ENCODE measurements around the gene ACOXL. TPM values are rescaled to one million over a fixed set of nuclear protein-coding genes. Genes with fewer than 3 reads are reported as not detected.

ACOXL gene
- total and polyA plus RNA-seq, 2 of the 8 experiments (the other 6 are each of a cell fraction or from before 2014, with no cell fraction given), result 11.4 to 20.6 TPM

DNA sequence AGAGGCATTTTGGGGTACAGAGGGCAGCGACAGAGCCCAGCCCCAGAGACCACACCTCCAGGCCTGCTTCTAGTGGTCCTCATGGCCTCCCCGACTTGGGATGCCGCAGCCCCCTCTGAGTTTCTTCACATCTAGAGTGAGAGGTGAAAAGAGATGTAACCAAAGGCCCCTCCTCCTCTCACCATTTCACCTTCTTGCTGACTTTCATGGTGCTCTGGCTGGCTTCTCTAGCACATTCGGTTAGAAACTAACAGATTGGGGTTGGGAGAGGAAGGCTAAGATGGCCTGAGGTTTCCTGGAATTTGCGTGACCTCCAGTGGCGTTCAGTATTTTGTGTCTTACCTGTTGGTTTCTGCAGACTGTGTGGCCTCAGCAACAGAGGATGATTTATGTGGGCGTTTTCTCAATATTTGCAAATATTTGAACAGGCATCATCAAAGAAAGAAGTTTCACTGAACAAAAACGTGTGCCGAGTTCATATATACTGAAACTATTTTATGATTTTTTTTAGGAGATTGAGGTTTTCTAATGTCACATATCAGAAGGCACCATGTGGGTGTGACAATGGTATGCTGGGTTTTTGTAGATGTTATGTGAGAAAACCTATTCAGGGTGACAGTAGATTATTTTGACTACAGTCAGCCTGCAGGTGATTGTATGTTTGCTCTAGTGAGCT, 318.5 kb downstream of the ACOXL start (continued):
- TF ChIP-seq, protein P1, sequence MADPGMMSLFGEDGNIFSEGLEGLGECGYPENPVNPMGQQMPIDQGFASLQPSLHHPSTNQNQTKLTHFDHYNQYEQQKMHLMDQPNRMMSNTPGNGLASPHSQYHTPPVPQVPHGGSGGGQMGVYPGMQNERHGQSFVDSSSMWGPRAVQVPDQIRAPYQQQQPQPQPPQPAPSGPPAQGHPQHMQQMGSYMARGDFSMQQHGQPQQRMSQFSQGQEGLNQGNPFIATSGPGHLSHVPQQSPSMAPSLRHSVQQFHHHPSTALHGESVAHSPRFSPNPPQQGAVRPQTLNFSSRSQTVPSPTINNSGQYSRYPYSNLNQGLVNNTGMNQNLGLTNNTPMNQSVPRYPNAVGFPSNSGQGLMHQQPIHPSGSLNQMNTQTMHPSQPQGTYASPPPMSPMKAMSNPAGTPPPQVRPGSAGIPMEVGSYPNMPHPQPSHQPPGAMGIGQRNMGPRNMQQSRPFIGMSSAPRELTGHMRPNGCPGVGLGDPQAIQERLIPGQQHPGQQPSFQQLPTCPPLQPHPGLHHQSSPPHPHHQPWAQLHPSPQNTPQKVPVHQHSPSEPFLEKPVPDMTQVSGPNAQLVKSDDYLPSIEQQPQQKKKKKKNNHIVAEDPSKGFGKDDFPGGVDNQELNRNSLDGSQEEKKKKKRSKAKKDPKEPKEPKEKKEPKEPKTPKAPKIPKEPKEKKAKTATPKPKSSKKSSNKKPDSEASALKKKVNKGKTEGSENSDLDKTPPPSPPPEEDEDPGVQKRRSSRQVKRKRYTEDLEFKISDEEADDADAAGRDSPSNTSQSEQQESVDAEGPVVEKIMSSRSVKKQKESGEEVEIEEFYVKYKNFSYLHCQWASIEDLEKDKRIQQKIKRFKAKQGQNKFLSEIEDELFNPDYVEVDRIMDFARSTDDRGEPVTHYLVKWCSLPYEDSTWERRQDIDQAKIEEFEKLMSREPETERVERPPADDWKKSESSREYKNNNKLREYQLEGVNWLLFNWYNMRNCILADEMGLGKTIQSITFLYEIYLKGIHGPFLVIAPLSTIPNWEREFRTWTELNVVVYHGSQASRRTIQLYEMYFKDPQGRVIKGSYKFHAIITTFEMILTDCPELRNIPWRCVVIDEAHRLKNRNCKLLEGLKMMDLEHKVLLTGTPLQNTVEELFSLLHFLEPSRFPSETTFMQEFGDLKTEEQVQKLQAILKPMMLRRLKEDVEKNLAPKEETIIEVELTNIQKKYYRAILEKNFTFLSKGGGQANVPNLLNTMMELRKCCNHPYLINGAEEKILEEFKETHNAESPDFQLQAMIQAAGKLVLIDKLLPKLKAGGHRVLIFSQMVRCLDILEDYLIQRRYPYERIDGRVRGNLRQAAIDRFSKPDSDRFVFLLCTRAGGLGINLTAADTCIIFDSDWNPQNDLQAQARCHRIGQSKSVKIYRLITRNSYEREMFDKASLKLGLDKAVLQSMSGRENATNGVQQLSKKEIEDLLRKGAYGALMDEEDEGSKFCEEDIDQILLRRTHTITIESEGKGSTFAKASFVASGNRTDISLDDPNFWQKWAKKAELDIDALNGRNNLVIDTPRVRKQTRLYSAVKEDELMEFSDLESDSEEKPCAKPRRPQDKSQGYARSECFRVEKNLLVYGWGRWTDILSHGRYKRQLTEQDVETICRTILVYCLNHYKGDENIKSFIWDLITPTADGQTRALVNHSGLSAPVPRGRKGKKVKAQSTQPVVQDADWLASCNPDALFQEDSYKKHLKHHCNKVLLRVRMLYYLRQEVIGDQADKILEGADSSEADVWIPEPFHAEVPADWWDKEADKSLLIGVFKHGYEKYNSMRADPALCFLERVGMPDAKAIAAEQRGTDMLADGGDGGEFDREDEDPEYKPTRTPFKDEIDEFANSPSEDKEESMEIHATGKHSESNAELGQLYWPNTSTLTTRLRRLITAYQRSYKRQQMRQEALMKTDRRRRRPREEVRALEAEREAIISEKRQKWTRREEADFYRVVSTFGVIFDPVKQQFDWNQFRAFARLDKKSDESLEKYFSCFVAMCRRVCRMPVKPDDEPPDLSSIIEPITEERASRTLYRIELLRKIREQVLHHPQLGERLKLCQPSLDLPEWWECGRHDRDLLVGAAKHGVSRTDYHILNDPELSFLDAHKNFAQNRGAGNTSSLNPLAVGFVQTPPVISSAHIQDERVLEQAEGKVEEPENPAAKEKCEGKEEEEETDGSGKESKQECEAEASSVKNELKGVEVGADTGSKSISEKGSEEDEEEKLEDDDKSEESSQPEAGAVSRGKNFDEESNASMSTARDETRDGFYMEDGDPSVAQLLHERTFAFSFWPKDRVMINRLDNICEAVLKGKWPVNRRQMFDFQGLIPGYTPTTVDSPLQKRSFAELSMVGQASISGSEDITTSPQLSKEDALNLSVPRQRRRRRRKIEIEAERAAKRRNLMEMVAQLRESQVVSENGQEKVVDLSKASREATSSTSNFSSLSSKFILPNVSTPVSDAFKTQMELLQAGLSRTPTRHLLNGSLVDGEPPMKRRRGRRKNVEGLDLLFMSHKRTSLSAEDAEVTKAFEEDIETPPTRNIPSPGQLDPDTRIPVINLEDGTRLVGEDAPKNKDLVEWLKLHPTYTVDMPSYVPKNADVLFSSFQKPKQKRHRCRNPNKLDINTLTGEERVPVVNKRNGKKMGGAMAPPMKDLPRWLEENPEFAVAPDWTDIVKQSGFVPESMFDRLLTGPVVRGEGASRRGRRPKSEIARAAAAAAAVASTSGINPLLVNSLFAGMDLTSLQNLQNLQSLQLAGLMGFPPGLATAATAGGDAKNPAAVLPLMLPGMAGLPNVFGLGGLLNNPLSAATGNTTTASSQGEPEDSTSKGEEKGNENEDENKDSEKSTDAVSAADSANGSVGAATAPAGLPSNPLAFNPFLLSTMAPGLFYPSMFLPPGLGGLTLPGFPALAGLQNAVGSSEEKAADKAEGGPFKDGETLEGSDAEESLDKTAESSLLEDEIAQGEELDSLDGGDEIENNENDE (IDR thresholded peaks at IDR 0.05; ENCODE audit: insufficient replicate concordance, low read length), result no peak
- TF ChIP-seq CEBPB (IDR thresholded peaks at IDR 0.05; ENCODE audit: low read depth, low read length) (no peak), FOSL1 (IDR thresholded peaks at IDR 0.05; ENCODE audit: insufficient read depth, low read depth, low read length) (no peak), BRCA1 (IDR thresholded peaks at IDR 0.05; ENCODE audit: low read depth, low read length) (no peak), GABPA (IDR thresholded peaks at IDR 0.05; ENCODE audit: borderline replicate concordance, insufficient read depth, low read length) (no peak), HDAC6 (IDR thresholded peaks at IDR 0.05; ENCODE audit: low read depth, low read length) (no peak), JUND (IDR thresholded peaks at IDR 0.05; ENCODE audit: low read length) (no peak), RFX5 (IDR thresholded peaks at IDR 0.05; ENCODE audit: borderline replicate concordance, low read depth, low read length) (no peak), CHD1 (IDR thresholded peaks at IDR 0.05; ENCODE audit: low read depth, low read length) (no peak), RAD21 (IDR thresholded peaks at IDR 0.05 in 1 of 2, conservative IDR thresholded peaks at IDR 0.05 in 1 of 2; ENCODE audit: low read depth in 2 of 2, low read length in 2 of 2) (no peak)
- TF ChIP-seq, protein P2, sequence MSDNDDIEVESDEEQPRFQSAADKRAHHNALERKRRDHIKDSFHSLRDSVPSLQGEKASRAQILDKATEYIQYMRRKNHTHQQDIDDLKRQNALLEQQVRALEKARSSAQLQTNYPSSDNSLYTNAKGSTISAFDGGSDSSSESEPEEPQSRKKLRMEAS (IDR thresholded peaks at IDR 0.05), result no peak
